Left forelimb (tissue), 1 donor: ENCODE data around the gene CADPS2.
"Not testable (repeated sequence)": the region's sequence is repeated elsewhere in the genome, so short reads cannot be mapped to it uniquely, and the experiment has no call there.

Source experiments
- DNase-seq: peaks from one replicate; pipeline ENCODE4 v3.0.0-alpha.2; 2018; ENCODE audit warnings: low spot score

Gene CADPS2

DNA sequence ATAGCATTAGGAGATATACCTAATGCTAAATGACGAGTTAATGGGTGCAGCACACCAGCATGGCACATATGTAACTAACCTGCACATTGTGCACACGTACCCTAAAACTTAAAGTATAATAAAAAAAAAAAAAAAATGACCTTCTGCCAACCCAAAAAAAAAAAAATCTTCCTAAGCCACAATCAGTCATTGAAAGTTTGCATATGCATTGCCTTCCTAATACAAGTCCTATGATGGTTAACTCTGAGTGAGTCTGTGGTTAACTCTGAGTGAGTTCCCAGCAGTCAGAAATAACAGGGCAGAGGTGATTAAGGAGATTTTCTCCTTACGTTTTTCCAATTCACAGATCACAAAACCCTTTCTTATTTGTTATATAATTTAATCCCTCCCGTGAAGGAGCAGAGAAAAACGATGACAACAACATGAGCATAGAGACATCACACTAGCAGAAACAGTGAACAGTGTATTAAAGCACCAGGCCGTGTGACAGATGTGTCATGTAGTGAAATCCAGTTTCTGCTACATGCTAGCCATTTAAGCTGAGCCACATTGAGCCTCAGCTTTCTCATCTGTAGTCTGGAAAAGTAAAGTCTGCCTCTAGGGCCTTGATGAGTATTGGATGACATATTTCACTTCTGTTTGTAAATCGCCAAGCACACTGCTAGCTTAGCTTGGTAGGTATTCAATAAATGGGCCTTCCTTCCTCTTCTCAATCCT lies 176.2 kb downstream of the CADPS2 start:
- DNase-seq: no peak

DNA sequence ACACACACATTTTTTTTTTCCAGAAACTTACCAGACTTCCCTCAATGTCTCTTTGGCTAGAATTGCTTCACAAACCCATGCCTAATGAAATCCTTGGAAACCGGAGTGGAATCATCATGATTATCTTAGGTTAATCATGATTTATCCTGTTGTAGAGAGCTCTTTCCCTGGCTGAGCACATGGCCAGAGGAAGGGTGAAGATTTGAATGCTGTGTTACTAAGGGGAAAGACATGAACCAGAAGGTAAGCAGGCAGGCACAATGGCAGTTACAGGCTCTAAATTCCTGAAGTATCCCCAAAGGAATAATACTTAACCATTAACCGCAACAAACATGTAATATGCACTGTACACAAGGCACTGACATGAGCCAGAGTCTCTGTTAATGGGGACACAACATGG lies 179.4 kb downstream of the CADPS2 start:
- DNase-seq: no peak

DNA sequence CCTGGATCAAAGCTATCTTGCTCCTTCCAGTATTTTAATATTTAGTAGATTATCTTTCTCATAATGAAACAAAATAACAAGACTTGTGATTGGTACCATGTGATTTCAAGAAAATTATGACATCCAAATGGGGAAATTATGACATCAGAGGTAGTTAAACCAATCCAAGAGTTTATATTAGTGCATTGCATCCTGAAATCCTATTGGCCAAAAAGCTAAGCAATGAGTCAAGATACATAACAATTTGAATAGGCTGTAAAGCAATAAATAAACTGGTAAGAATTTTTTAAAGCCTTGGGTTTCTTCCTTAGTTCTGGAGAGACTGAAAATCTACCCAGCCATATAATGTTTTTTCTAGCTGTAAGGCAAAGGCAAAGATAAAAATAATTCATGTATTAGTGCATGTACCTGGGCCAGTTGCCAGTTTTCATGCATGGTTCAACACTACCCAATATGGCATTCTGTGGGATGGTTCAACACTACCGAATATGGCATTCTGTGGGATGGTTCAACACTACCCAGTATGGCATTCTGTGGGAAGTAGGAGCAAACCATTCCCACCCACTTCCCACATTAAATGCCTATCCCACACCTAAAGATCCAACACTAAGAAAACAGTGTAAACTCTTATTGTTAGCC lies 183.3 kb downstream of the CADPS2 start, which contains the start of gene RNF148:
TSS of gene RNF148 (minus strand) at position 51 of the 639 bp plus-strand sequence. CDS start 172 bp downstream, outside the sequence.
- no peak for DNase-seq

DNA sequence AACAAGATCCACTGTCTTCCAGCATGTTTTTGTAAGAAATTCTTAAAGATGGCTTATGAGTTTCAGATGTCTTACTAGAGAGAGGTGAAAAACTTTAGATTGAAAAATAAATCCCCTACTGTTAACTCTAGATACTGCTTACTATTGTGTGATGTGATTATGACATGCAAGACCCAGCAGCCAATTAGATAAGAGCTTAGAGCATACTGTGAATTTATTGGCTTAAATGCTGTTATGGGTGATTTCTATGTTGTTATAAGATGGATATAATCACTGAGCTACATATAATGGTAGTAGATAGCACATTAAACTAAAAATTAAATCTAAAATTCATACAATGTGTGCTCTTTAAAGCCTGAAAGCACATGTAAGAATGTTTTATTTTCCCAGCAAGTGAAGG lies 187.2 kb downstream of the CADPS2 start, which contains the start of gene RNF133:
TSS of gene RNF133 (minus strand) at position 101 of the 400 bp plus-strand sequence. CDS start 199 bp downstream, outside the sequence.
- no peak for DNase-seq

DNA sequence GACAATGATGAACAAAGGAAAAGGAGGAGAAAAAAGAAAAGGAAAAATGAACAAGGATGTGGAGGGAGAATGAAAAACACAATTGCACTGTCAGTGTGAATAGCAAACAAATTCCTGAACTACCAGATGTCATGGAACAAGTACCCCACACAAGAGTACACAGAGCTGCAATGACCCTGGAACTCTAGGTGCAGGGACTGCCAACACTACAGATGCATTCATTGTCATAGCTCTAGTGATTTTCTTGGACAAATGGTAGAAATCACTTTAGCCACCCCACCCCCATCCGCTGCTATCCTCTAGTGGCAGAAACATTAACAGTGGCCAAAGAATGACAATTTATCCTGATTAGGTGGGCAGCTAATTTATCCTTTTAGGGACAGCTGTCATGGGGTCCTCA lies 190.4 kb downstream of the CADPS2 start:
- no peak for DNase-seq

DNA sequence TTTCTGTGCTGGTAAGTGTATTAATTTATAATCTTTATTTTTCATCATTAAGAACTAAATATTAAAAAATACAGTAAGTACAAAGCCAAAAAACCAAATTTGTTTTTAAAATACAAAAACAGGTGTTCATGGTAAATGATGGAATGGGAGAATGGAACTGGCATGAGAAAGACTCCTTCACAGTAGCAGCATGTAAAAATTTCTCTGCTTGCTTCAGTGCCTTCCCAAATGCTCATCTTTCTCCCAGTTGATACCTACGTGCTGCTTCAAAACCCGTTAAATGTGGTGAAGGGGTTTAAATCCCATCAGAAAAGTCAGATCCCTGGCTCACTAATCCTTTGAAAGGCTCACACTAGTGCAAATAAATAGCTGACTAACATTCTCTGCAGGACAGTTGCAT lies 191.6 kb downstream of the CADPS2 start:
- no peak for DNase-seq

DNA sequence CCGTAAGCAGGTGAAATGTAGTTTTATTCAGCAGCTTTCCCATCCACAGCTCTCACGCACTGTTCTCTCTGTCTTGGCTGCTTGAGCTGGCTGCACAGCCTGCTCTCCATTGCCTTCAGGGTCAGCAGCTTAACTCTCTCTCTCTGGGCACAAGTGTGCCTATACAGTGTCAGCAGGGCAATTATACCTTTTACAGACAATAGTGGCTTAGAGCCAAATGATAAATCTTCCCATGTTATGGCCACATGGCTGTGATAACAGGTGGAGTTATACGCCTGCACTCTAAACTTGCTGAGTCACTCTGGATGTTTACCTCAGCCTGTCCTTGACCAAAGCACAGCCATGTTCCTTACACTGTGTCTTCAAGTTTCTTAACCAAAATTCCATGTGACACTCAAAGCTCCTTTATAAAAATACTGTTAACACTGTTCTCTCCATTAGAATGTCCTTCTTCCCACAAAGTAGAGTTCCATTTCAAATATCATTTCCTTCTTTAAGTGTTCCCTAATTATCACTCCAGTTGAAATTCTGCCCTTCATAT lies 193.4 kb downstream of the CADPS2 start:
- no peak for DNase-seq

DNA sequence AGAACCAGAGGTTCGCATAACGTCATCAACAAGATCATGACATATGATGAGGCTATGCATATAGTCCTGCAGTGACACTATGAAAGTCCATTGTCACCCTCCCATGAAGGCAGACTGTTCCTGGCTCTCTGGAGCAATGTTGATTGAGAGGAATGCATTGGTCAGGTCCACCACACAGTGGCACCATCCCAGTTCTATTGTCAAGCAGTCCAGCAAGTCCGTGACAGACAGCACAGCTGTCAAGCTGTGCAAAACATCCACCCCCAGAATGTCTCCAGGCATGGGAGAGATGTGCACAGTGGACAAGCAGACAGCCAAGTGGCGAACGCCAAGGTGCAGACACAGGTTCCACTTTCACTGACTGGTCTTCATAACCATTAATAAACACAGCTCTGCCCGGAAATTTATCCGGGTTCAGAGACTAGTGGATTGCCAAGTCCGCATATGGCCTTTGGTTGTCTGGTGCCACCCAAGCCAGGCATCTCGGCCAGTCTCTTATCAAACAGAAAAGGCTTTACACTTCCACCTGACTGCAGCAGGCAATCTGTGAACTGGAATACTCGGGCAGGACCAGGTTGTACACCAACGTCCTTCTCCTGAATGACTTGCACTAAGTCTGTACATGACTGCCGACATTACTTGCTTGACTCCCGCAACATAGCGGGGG lies 194.6 kb downstream of the CADPS2 start:
- no peak for DNase-seq

DNA sequence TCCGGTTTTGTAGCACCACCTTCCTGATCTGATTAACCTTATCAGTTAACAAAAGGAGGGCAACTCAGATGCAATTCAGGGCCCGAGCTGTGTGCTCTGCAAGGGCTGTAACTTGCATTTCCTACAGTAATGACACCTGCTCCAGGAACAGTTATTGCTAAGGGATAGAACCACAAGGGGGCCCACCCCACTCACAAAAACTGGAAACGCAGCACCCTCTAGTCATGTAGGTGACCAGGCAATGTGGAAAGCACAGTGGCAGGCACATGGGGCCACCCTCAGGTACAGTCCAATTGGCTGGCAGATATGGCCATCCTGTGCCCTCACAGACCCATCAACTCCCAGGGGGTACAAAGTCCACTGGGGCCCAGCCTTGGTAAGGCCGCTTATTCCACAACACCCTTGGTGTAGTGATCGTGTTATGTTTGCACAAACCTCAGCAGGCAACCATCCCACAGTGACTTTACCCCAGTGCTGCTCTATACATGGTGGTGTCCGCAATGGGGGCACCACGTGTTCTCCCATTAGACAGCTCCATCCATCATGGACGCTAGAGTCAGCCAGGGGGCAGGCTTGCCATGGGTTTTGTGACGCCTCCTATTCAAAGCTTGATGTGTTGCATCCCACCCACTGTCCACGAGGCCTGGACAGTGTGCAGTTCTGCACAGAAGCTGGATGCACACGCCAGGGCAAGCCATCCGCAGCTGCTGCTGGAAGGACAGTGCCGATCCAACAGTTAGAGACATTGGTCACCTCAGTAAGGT lies 196.7 kb downstream of the CADPS2 start:
- no peak for DNase-seq

DNA sequence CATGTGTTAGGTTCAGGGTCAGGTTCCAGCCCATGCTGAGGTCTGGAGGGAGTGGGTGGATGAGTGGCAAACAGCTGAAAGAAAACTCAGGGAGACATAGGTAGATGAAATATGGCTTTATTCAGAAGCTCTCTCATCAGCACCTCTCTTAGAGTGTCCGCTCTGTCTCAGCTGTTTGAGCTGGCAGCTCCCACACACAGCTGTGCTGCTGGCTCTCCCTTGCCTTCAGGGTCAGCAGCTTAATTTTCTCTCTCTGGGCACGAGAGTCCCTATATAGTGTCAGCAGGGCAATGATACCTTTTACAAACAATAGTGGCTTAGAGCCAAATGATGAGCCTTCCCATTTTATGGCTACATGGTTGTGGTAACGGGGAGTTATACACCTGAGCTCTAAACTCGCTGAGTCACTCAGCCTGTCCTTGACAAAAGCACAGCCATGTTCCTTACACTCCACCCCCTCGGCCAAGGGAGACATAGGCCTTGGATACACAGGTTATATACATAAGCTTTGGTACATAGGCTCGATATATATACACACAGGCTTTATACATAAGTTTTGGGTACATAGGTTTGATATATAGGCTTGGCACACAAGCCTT lies 197.8 kb downstream of the CADPS2 start:
- DNase-seq: no peak

DNA sequence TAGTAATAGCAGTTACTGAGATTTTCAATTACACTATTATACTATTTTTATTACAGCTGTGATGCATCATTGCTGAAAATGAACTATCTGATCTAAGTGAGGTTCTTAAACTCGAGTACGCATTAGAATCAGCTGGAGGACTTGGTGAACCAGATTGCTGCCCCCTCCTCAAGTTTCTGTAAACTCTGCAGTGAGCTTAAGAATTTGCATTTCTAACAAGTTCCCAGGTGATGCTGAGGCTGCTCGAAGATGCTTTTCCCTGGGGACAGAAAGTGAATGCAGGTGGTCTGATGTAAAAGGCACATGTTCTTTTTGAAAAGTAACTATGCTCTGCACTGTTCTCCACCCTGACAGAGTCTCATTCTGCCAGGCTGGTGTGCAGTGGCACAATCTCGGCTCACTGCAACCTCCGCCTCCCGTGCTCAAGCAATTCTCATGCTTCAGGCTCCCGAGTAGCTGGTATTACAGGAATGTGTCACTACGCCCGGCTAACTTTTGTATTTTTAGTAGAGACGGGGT lies 199.8 kb downstream of the CADPS2 start:
- DNase-seq: no peak

DNA sequence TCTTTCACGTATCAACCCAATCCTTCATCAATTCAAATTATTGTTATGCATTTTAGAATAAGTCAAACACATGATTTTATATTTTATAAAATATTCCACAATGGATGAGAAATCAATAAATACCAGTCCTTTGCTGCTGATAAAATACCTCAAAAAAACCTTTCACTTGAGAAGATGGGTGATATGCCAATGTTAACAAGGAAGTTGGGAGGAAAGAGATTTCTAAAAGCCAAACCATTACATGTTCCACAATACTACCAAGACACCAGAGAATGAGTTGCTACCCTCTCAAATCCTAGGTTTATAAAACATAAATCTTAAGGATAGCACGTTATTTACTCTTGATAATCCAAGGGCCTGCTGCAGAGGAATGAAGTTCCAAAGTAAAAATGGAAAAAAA lies 201.8 kb downstream of the CADPS2 start:
- no peak for DNase-seq

DNA sequence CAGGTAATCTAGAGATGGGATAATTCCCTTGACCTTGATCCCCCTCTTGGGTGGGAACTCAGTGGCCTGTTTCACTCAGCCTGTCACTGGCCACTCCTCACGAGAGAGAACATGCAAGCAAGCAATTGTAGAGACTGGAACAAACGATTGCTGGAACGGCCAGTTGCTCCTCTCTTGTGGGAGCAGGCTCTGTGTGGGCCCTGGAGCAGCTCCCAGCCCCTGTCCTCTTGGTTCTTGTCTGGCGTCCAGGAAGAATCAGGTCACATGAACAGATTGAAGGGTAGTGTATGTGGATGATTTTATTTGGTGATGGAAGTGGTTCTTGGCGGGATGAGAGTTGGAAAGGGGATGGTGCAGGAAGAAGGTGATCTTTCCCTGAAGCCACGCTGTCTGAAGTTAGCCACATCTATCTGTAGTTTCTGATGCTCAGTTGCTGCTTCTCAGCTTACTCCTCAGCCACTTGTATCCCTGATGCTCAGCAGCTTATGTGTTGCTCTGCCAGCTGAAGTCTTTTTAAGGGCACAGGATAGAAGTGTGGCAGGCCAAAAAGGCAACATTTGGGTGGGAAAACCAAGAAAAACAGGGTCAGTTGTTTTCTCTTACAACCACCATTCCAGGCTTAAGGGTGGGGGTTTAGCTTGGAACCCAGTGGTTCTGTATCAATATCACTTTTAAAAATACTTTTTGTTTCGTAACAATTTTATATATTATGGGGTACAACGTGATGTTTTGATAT lies 203.3 kb downstream of the CADPS2 start:
- DNase-seq: no peak

DNA sequence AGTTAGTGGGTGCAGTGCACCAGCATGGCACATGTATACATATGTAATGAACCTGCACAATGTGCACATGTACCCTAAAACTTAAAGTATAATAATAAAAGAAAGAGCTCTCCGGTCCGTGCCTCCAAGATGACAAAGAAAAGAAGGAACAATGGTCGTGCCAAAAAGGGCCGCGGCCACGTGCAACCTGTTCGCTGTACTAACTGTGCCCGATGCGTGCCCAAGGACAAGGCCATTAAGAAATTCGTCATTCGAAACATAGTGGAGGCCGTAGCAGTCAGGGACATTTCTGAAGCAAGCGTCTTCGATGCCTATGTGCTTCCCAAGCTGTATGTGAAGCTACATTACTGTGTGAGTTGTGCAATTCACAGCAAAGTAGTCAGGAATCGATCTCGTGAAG lies 205.1 kb downstream of the CADPS2 start:
- DNase-seq: not testable (repeated sequence)

DNA sequence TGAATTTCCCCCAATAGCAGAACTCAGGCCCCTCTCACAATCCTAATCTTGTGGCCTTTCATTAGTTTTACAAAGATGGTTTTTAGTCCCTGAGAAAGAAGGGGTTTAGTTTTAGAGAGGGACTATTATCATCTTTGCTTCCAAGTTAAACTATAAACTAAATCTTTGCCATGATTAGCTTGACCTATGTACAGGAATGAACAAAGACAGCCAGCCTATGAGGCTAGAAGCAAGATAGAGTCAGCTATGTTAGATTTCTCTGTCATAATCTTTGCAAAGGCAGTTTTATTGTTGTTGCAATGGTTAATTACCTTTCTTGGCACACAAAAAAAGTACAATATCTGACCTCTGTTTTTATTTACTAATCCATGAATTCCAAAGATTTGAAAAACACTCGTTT lies 206.4 kb downstream of the CADPS2 start:
- no peak for DNase-seq

DNA sequence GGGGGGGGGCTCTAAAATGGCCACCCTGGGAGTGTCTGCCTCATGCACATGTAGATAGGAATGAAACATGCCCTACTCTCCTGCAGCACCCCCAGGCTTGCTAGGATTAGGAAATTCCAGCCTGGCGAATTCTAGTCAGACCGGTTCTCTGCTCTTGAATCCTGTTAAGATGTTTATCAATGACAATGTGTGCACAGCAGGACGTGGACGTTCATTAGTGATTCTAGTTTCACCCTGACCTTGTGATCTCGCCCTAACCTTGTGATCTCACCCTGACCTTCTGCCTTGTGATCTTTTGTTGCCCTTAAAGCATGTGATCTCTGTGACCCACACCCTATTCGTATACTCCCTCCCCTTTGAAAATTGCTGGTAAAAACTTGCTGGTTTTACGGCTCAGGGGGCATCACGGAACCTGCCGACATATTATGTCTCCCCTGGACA lies 207.0 kb downstream of the CADPS2 start:
- DNase-seq: not testable (repeated sequence)

DNA sequence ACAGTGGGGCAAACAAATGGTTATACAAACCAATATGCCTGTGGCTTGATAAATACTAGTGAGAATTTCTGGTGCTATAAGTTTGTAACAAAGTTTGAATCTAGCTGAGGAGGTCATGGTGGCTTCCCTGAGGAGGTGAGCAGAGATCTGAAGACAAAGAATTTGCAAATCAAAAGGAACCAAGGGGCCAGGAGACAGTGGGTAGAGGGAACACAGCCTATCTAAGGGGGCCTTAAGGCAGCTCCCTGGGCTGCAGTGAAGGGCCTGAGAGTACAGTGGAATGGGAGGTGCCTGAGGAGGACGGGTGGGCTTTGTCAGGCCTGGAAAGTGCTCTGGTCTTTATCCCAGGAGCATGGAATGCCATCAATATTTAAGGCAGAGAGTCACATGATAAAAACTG lies 209.1 kb downstream of the CADPS2 start:
- no peak for DNase-seq

DNA sequence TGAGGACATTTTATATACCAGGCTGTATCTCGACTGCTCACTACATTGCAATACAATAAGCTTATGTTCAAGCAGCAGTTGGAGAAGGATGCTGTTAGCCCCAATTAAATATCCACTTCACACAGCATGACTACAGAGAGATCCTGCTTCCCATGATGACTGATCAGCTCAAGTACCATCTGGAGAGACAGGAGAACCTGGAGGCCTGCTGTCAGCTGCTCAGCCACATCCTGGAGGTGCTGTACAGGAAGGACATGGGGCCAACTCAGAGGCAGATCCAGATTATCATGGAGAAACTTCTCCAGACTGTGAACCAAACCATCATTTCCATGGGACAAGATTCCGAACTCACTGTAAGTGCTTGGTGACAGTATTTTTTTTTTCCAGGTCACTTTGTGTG lies 209.8 kb downstream of the CADPS2 start:
- DNase-seq: no peak

DNA sequence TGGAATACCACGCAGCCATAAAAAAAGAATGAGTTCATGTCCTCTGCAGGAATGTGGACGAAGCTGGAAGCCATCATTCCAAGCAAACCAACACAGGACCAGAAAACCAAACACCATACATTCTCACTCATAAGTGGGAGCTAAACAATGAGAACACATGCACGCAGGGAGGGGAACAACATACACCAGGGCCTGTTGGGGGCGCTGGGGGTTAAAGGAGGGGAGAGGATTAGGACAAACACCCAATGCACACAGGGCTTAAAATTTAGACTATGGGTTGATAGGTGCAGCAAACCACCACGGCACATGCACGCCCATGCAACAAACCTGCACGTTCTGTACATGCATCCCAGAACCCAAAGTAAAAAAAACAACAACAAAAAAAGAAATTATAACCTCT lies 210.6 kb downstream of the CADPS2 start:
- DNase-seq: no peak

DNA sequence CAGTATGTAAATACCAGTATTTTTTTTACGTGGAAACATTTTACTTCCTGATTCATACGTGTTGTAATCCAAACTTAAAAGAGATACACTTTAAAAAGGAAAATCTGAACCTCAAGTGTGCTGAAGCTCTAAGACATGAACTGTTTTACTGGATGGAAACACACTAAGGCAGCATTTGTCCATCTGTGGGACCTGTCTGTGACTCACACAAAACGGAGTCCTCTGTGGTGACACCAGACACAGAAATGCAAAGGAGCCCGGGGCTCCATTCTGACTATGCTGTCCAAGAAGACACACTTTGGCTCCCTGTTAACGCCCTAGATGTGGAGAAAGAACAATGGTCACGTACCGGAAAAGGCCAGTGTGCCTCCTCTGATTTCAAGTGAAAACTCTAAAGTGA lies 211.2 kb downstream of the CADPS2 start:
- DNase-seq: no peak

DNA sequence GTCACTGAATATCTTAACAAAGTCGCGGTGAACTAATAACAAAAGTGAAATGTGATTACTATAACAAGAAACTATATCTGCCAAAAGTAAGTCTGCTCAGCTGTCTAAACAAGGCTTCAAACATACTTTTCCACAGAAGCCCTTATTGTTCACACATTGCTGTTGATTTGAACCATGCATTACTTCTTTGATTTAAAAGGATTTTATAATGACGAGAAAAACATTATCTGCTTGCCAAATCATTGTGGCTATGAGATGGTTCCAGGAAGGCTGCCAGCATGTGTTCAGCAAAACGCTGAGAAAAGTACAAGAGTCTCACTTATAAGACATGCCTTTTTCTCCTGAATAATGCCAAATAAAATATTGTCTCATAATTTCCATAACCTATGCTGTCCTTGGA lies 211.8 kb downstream of the CADPS2 start:
- DNase-seq: no peak
